Ammon's horn (tissue), 1 donor: ENCODE measurements around the gene MIB2.
"Not testable (repeated sequence)": the region's sequence is repeated elsewhere in the genome, so short reads cannot be mapped to it uniquely, and the experiment has no call there.

Experiments
- DNase-seq: peaks from one replicate; pipeline ENCODE4 v3.0.0-alpha.2; 2016; ENCODE audit warnings: low spot score

Gene MIB2

DNA sequence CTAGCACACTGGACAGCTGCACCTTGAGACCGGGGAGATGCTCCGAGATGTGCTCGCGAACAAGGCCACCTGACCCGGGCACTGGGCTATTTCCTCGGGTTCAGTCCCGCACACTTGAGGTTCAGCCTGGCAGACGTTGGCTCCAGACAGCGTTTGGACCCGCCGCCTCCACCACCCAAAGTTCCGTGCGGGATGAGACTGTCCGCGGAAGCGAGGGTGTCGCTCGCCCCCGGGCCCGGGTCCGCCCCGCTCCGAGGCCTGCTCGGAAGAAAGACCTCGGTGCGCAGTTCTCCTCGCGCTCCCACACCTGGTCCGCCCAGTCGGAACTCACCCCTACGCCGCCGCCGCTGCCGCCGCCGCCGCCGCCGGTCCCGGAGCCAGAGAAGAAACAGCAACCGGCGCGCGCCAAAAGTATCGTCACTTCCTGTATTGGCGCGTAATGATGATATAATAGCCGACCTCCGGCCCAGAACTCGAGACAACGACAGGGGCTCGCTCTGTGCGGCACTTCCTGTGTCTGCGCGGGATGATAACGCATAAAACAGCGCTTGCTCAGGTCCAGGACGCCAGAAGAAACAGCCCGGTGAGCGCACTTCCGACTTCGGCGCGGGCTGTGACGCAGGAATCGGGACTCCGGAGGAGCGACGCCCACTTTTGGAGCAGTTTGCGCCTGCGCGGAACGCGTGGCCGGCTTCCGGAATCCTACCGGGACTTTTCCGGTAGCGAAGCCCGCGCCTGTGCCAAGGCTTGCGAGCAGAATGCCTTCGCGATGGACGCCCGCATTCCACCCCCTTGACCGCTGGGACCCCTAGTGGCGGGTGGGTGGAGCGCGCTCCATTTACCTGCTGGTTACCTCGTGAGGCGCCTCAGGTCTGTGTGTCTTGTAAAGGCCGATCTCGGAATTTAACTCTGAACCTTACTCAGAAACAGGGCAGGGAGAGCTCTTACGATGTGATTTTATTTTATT lies 43.6 kb downstream of the MIB2 start, which contains the start of gene CDK11B:
CDK11B (minus strand) TSS at position 422 of the 967 bp plus-strand sequence. CDS start 1,519 bp downstream, outside the sequence.
- DNase-seq, result peak; percentile 90

- DNase-seq, result not testable (repeated sequence)
Measured at GRCh38 chr1:1662392-1662791, 47.1 kb downstream of the MIB2 start.

GRCh38 chr1:1662830-1663560 lies 47.7 kb downstream of the MIB2 start:
- DNase-seq, result not testable (repeated sequence)

GRCh38 chr1:1664318-1664717 lies 49.0 kb downstream of the MIB2 start:
- DNase-seq, result not testable (repeated sequence)

- DNase-seq, result no peak
Measured at GRCh38 chr1:1664941-1665814, 49.9 kb downstream of the MIB2 start.

GRCh38 chr1:1665815-1666251 lies 50.5 kb downstream of the MIB2 start:
- DNase-seq, result no peak

DNA sequence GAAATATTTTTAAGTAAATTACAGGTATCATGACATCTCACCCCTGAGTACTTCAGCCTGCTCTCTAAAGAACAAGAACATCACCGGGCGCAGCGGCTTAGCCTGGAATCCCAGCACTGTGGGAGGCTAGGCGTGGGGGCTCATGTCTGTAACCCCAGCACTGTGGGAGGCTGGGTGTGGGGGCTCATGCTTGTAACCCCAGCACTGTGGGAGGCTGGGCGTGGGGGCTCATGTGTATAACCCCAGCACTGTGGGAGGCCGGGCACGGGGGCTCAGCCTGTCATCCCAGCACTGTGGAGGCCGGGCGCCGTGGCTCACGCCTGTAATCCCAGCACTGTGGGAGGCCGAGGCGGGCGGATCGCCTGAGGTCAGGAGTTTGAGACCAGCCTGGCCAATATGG lies 51.2 kb downstream of the MIB2 start:
- no peak for DNase-seq

DNA sequence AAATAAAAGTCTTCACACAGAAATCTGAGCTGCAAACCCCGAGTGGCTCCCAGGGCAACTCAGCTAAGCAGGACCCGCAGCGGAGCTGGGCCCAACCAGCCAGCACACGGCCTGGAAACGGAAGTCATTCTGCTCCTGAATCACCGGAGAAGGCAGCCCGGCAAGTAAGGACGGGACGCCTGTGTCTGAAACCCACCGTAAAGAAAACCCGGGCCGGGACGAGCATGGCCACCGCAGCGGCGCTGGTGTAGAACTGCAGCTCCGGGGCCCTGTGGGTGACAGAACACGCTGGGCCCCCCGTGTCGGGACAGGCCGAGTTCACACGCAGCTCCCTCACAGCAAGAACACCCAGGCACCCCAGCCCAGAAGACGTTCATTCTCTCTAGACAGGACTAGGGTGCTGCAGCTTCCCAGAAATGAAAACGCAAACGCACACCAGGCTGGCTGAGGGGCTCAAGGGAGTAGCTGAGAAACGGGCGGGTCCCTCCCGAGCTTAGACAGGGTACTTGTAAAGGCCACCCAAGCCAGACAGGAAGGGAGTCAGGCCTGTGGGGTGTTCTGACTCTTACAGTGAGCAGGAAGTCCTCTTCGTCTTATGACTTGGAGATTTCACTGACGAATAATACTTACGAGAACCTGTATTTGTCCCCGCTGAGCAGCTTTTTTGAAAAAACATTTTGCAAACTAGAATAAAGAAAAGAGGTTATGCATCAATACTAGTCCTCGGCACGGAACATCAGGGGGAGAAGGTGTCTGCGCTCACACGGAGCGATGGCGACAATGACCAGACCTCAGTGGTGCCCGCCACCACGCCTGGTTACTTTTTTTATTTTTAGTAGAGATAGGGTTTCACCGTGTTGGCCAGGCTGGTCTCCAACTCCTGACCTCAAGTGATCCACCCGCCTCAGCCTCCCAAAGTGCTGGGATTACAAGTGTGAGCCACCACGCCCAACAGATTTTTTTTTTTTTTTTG lies 54.5 kb downstream of the MIB2 start:
- no peak for DNase-seq

DNA sequence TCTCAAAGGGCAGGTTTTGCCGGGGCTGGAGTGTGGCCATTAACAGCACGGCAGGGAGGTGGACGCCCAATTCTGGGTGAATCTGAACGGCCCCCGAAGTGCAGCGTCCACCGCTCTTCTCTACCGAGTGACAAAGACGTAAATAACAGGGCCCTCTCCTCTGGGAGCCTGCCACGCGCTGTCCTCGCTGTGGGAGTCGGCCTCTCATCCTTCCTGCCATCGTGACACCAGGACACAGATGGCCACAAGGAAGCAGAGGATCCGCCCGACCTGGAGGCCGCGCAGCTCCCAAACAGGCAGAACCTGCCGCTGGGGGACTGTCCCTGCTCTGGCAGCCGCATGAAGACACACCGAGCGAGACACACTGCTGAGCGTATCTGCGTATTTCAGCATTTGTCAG lies 55.6 kb downstream of the MIB2 start:
- no peak for DNase-seq

- no peak for DNase-seq
Measured at GRCh38 chr1:1671365-1672119, 56.2 kb downstream of the MIB2 start.

- DNase-seq, result no peak
Measured at GRCh38 chr1:1672181-1672965, 57.1 kb downstream of the MIB2 start.

GRCh38 chr1:1674806-1675205 lies 59.5 kb downstream of the MIB2 start:
- DNase-seq, result not testable (repeated sequence)

- DNase-seq, result not testable (repeated sequence)
Measured at GRCh38 chr1:1675218-1675617, 59.9 kb downstream of the MIB2 start.

- DNase-seq, result not testable (repeated sequence)
Measured at GRCh38 chr1:1676087-1676486, 60.8 kb downstream of the MIB2 start.

GRCh38 chr1:1677718-1678580 lies 62.6 kb downstream of the MIB2 start:
- no peak for DNase-seq

- no peak for DNase-seq
Measured at GRCh38 chr1:1678581-1679380, 63.5 kb downstream of the MIB2 start.
